ENCODE results near the gene OR10H5. TPM values are rescaled to one million over a fixed set of nuclear protein-coding genes. Genes with fewer than 3 reads are reported as not detected.
"Not testable (repeated sequence)": the region's sequence is repeated elsewhere in the genome, so short reads cannot be mapped to it uniquely, and the experiment has no call there.

The OR10H5 gene
- polyA plus RNA-seq, 1 experiment, result not detected

DNA sequence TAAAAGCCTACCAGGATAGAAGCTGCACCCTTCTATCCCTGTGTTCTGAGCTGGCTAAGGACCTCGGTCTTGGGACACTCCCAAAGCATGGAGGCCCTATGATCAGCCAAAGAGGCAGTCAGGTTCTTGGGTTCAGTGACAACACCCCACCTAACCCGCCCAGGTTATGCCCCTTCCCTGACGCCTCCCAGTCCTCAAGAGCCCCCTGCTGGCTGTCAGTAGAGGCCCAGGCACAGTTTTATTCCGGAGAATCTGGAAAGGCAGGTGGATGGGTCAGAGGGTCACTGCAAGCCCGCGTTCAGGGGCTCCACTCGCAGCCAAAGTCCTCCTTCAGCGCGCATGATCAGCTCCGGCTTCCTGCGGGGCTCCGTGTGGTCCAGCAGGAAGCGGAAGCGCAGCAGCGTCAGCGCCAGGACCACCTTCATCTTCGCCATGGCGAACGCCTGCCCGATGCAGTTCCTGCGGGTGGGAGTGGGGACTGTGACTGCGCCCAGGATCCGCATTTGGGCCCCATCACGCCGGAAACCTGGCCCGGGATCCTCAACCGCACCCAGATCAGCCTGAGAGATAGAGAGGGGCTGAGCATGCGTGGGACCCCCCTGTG, 27.4 kb upstream of the OR10H5 start:
- no peak for DNase-seq (ENCODE audit: low read depth, low spot score)
- no peaks in the 10 kb centered on the region for H3K27me3 ChIP-seq (ENCODE audit: control insufficient read depth, insufficient read depth, low read length)
- H3K4me3 ChIP-seq (ENCODE audit: low read depth, low read length), result no peak overlapping the region
- ChIA-PET POLR2A (no interaction called here), CTCF (no interaction called here)
- H3K9me3 ChIP-seq (ENCODE audit: control insufficient read depth, insufficient read depth, low read length), result peaks cover 11% of the 10 kb centered on the region
- TF ChIP-seq, protein P1, sequence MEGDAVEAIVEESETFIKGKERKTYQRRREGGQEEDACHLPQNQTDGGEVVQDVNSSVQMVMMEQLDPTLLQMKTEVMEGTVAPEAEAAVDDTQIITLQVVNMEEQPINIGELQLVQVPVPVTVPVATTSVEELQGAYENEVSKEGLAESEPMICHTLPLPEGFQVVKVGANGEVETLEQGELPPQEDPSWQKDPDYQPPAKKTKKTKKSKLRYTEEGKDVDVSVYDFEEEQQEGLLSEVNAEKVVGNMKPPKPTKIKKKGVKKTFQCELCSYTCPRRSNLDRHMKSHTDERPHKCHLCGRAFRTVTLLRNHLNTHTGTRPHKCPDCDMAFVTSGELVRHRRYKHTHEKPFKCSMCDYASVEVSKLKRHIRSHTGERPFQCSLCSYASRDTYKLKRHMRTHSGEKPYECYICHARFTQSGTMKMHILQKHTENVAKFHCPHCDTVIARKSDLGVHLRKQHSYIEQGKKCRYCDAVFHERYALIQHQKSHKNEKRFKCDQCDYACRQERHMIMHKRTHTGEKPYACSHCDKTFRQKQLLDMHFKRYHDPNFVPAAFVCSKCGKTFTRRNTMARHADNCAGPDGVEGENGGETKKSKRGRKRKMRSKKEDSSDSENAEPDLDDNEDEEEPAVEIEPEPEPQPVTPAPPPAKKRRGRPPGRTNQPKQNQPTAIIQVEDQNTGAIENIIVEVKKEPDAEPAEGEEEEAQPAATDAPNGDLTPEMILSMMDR (IDR thresholded peaks at IDR 0.05; ENCODE audit: low read depth, low read length), result no peak
- no peak overlapping the region for H3K27ac ChIP-seq (ENCODE audit: low read depth, low read length)

DNA sequence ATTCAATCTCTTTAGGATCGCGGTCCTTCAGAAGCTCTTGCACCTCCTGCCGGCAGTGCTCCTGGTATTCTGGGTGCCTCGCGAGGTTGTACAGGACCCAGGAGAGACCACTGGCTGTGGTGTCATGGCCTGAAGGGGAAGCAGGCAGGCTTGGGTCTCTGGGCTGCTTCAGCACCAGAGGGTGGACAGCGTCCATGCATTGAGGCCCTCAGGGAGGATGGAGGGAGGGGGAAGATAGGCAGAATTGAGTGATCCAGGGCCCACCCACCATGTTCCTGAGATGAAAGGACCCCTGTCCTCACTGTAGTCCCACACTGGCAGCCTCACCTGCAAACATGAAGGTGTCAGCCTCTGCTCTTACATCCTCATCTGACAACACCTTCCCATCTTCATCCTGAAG, 17.9 kb upstream of the OR10H5 start:
- Histone ChIP-seq H3K27ac (ENCODE audit: low read depth, low read length) (no peak overlapping the region), H3K27me3 (ENCODE audit: control insufficient read depth, insufficient read depth, low read length) (no peaks in the 10 kb centered on the region), H3K9me3 (ENCODE audit: control insufficient read depth, insufficient read depth, low read length) (peaks cover 11% of the 10 kb centered on the region), H3K4me3 (ENCODE audit: low read depth, low read length) (no peak overlapping the region)
- no peak for DNase-seq (ENCODE audit: low read depth, low spot score)
- CTCF ChIA-PET, result no interaction called here
- TF ChIP-seq, protein P1 (IDR thresholded peaks at IDR 0.05; ENCODE audit: low read depth, low read length), result no peak
- POLR2A ChIA-PET, result no interaction called here

DNA sequence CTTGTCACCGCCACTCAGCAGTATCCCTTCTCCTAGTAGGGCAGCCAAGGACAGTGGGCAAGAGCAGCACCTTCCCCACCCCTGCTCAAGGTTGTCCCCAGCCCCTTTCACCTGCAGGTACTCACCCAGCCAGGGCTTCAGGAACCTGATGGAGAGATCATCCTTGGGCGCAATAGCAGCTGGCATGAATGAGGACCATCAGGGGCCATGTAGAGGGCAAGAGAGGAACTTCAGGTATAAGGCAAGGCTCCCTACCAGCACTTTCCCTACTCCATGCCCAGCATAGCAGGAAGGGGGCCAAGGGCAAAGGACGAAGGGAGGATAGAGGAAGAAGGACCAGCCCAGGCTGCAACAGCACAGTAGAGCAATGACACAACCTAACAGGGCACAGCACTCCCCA, 13.3 kb upstream of the OR10H5 start:
- H3K9me3 ChIP-seq (ENCODE audit: control insufficient read depth, insufficient read depth, low read length), result peaks cover 37% of the 10 kb centered on the region
- DNase-seq (ENCODE audit: low read depth, low spot score); POLR2A ChIA-PET; H3K27ac ChIP-seq (ENCODE audit: low read depth, low read length); H3K27me3 ChIP-seq (ENCODE audit: control insufficient read depth, insufficient read depth, low read length); H3K4me3 ChIP-seq (ENCODE audit: low read depth, low read length); CTCF ChIA-PET: not testable (repeated sequence)

DNA sequence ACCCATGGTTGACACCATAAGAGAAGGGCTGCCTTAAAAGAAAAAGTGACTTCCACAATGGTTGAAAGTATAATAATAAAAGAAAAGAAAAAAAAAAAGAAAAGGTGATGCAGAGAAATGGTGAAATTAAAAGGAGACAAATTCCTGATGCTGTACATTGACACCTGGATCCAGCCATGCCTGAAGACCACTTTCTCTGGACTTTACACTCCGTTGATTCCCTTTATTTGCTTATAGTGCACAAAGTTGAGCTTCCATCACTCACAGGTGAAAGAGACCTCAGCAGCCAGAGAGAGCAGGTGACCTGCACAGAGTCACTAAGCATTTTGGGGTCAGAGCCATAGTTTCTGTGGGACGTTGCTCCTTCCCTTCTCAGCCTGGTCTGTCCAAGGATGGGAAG, 12.2 kb upstream of the OR10H5 start:
- POLR2A ChIA-PET, result no interaction called here
- TF ChIP-seq, protein P1 (IDR thresholded peaks at IDR 0.05; ENCODE audit: low read depth, low read length), result no peak
- no peak overlapping the region for H3K27ac ChIP-seq (ENCODE audit: low read depth, low read length)
- peaks cover 42% of the 10 kb centered on the region for H3K9me3 ChIP-seq (ENCODE audit: control insufficient read depth, insufficient read depth, low read length)
- no peaks in the 10 kb centered on the region for H3K27me3 ChIP-seq (ENCODE audit: control insufficient read depth, insufficient read depth, low read length)
- CTCF ChIA-PET, result no interaction called here
- no peak for DNase-seq (ENCODE audit: low read depth, low spot score)
- H3K4me3 ChIP-seq (ENCODE audit: low read depth, low read length), result no peak overlapping the region

DNA sequence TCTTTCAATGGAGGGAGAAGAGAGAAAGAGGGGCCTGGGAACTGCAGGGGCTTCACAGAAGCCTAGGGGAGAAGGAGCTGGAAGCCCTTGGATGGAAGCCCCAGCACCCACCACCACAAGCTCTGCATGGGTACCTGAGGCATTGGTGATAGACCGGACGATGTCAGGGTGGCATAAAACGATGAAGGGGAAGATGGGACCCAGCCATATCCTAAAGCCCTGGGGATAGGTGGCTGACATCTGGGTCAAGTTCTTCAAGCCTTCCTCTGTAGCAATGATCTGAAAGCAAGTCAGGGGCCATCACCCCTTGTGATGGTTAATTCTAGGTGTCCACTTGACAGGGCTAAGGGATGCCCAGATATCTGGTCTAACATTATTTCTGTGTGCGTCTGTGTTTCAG, 11.2 kb upstream of the OR10H5 start:
- POLR2A ChIA-PET, result no interaction called here
- Histone ChIP-seq H3K4me3 (ENCODE audit: low read depth, low read length) (no peak overlapping the region), H3K27ac (ENCODE audit: low read depth, low read length) (no peak overlapping the region), H3K27me3 (ENCODE audit: control insufficient read depth, insufficient read depth, low read length) (no peaks in the 10 kb centered on the region), H3K9me3 (ENCODE audit: control insufficient read depth, insufficient read depth, low read length) (peaks cover 44% of the 10 kb centered on the region)
- CTCF ChIA-PET, result no interaction called here
- TF ChIP-seq, protein P1 (IDR thresholded peaks at IDR 0.05; ENCODE audit: low read depth, low read length), result no peak
- DNase-seq (ENCODE audit: low read depth, low spot score), result no peak

Data from AG04450 (cell line).